PC-9 (cell line): Measurements from ENCODE around the gene MIF4GD.

ENCODE experiments used
- EZH2 ChIP-seq: fragments of 200-600 bp; sonication (generic); IDR thresholded peaks from 2 replicates; pipeline ENCODE4 v1.8.0; 2017; ENCODE audit warnings: antibody characterized with exemption, low read depth
- TF ChIP-seq, protein P1 (sequence below): fragments of 200-600 bp; sonication (generic); conservative IDR thresholded peaks from 2 replicates; pipeline ENCODE4 v1.6.1; 2017; ENCODE audit warnings: mixed run types, antibody characterized with exemption, mild to moderate bottlenecking, moderate library complexity

DNA sequence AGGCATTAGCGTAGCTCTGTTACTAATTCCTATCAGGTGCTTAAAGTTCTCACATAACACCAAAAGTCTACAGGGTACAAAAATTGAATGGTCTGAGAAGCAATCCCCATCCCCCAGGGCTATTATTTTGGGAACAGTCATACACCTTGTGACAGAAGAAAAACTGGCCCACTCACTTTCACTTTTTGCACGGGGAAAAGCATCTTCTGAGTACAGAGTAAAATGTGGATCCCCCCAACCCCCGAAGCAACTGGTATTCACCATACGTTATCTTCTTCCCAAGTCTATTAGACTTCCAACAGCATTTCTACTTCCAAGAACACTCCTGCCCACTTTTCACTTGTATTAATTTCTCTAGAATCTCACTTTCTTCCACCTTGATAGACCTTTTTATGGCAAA is 21.5 kb downstream of the MIF4GD start:
- TF ChIP-seq, protein P1, sequence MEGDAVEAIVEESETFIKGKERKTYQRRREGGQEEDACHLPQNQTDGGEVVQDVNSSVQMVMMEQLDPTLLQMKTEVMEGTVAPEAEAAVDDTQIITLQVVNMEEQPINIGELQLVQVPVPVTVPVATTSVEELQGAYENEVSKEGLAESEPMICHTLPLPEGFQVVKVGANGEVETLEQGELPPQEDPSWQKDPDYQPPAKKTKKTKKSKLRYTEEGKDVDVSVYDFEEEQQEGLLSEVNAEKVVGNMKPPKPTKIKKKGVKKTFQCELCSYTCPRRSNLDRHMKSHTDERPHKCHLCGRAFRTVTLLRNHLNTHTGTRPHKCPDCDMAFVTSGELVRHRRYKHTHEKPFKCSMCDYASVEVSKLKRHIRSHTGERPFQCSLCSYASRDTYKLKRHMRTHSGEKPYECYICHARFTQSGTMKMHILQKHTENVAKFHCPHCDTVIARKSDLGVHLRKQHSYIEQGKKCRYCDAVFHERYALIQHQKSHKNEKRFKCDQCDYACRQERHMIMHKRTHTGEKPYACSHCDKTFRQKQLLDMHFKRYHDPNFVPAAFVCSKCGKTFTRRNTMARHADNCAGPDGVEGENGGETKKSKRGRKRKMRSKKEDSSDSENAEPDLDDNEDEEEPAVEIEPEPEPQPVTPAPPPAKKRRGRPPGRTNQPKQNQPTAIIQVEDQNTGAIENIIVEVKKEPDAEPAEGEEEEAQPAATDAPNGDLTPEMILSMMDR: no peak
- TF ChIP-seq EZH2: no peak
